Activated effector memory CD4-positive, alpha-beta T cell treated with anti-CD3 and anti-CD28 coated beads, Interleukin-2, amount 50 U/mL, for 16 hours (primary cell): ENCODE measurements around the gene ZNF26.
"Not testable (repeated sequence)": the region's sequence is repeated elsewhere in the genome, so short reads cannot be mapped to it uniquely, and the experiment has no call there.

ENCODE experiments used
- DNase-seq: peaks from one replicate; pipeline ENCODE4 v3.0.0-alpha.2; 2020

Gene ZNF26

GRCh38 chr12:132956011-132956788 is 30.0 kb upstream of the ZNF26 start, which contains the start of gene ZNF605:
Gene ZNF605, minus strand, starts transcription at chr12:132956306. Its CDS starts 10,671 bp downstream, at chr12:132945635.
- peak; percentile 94 for DNase-seq

- DNase-seq: not testable (repeated sequence)
These were observed 24.4 kb upstream of the ZNF26 start for GRCh38 chr12:132961790-132962189.

- not testable (repeated sequence) for DNase-seq
These were observed 22.2 kb upstream of the ZNF26 start for GRCh38 chr12:132963947-132964346.

- DNase-seq: no peak
These were observed 20.4 kb upstream of the ZNF26 start for GRCh38 chr12:132965796-132966195.

- no peak for DNase-seq
These were observed 19.3 kb upstream of the ZNF26 start for GRCh38 chr12:132966676-132967415.

- no peak for DNase-seq
These were observed 18.4 kb upstream of the ZNF26 start for GRCh38 chr12:132967736-132968135.

- no peak for DNase-seq
These were observed 13.8 kb upstream of the ZNF26 start for GRCh38 chr12:132972374-132972773.

- peak; percentile 76 for DNase-seq
These were observed 9.3 kb upstream of the ZNF26 start for GRCh38 chr12:132976870-132977269.

- no peak for DNase-seq
These were observed 688 bp downstream of the ZNF26 start for GRCh38 chr12:132986885-132987225.

- no peak for DNase-seq
These were observed 12.6 kb downstream of the ZNF26 start for GRCh38 chr12:132998741-132999140.

GRCh38 chr12:133010657-133011297 is 24.6 kb downstream of the ZNF26 start:
- no peak for DNase-seq

- no peak for DNase-seq
These were observed 37.4 kb downstream of the ZNF26 start for GRCh38 chr12:133023566-133023965.

- no peak for DNase-seq
These were observed 40.8 kb downstream of the ZNF26 start for GRCh38 chr12:133026996-133027395.

GRCh38 chr12:133037207-133038005 is 51.2 kb downstream of the ZNF26 start, which contains the start of gene ZNF84:
Gene ZNF84, plus strand, starts transcription at chr12:133037509. Its CDS starts 3,959 bp downstream, at chr12:133041468.
- peak; percentile 99 for DNase-seq

- no peak for DNase-seq
These were observed 52.0 kb downstream of the ZNF26 start for GRCh38 chr12:133038118-133038709.

- no peak for DNase-seq
These were observed 60.5 kb downstream of the ZNF26 start for GRCh38 chr12:133046698-133047097.

GRCh38 chr12:133057446-133057845 is 71.3 kb downstream of the ZNF26 start:
- DNase-seq: no peak

- no peak for DNase-seq
These were observed 72.3 kb downstream of the ZNF26 start for GRCh38 chr12:133058203-133059113.

GRCh38 chr12:133061954-133062353 is 75.8 kb downstream of the ZNF26 start:
- no peak for DNase-seq

- DNase-seq: no peak
These were observed 77.4 kb downstream of the ZNF26 start for GRCh38 chr12:133063556-133063955.

GRCh38 chr12:133073836-133074235 is 87.7 kb downstream of the ZNF26 start:
- no peak for DNase-seq
